ENCODE results near the gene EIF5.

- no peak for TF ChIP-seq POLR2AphosphoS5 (IDR thresholded peaks at IDR 0.05; ENCODE audit: low read depth, low read length)
- no peak for TF ChIP-seq SIN3A (IDR thresholded peaks at IDR 0.05; ENCODE audit: borderline replicate concordance, insufficient read depth, low read length)
- no peak for TF ChIP-seq FOXP2 (optimal IDR thresholded peaks at IDR 0.05; ENCODE audit: borderline replicate concordance, extremely low read depth, extremely low read length, insufficient read depth)
- TF ChIP-seq REST (IDR thresholded peaks at IDR 0.05; ENCODE audit: insufficient read depth in 1 of 2, low read depth in 2 of 2, low read length in 2 of 2): no peak
- no peak for TF ChIP-seq TAF1 (IDR thresholded peaks at IDR 0.05; ENCODE audit: borderline replicate concordance, insufficient read depth, low read length)
Measured at GRCh38 chr14:103372017-103372416, 38.0 kb downstream of the EIF5 start.
